Astrocyte of the spinal cord (primary cell): ENCODE measurements around the gene RWDD1.

Source experiments
- DNase-seq: peaks from one replicate; pipeline ENCODE4 v3.0.0; 2011; ENCODE audit warnings: low read depth, low spot score
- H3K4me3 ChIP-seq: 2 replicates; pipeline ENCODE4 v1.5.1; 2011; ENCODE audit warnings: low read depth, mild to moderate bottlenecking, low read length, moderate library complexity
- CTCF ChIP-seq: IDR thresholded peaks from 2 replicates; pipeline ENCODE4 v1.5.1; 2012; ENCODE audit warnings: low read depth, mild to moderate bottlenecking, low read length, inconsistent platforms
- in situ Hi-C: cut with HindIII; loops from 2 replicates; pipeline ENCODE4 v1.10.0; 2017; ENCODE audit warnings: low sequenced_read_pairs

Gene RWDD1

GRCh38 chr6:116530436-116530835 lies 40.9 kb upstream of the RWDD1 start:
- DNase-seq: peak; percentile 53
- H3K4me3 ChIP-seq: no peak overlapping the region
- in situ Hi-C loops: no loop called here
- TF ChIP-seq CTCF: no peak

- no peak overlapping the region for H3K4me3 ChIP-seq
- DNase-seq: peak; percentile 81
- in situ Hi-C loops: no loop called here
- peak; percentile 72 for TF ChIP-seq CTCF
Observed at GRCh38 chr6:116531675-116532570, 39.4 kb upstream of the RWDD1 start.

GRCh38 chr6:116533233-116533957 lies 37.9 kb upstream of the RWDD1 start:
- in situ Hi-C loops: no loop called here
- no peak overlapping the region for H3K4me3 ChIP-seq
- peak; percentile 16 for TF ChIP-seq CTCF
- DNase-seq: no peak

- TF ChIP-seq CTCF: no peak
- in situ Hi-C loops: no loop called here
- no peak overlapping the region for H3K4me3 ChIP-seq
- DNase-seq: no peak
Observed at GRCh38 chr6:116535109-116535508, 36.2 kb upstream of the RWDD1 start.

GRCh38 chr6:116536216-116536621 lies 35.1 kb upstream of the RWDD1 start:
- DNase-seq: peak; percentile 70
- in situ Hi-C loops: no loop called here
- peak; percentile 62 for TF ChIP-seq CTCF
- no peak overlapping the region for H3K4me3 ChIP-seq

- TF ChIP-seq CTCF: no peak
- no peak overlapping the region for H3K4me3 ChIP-seq
- in situ Hi-C loops: no loop called here
- DNase-seq: no peak
Observed at GRCh38 chr6:116542426-116542825, 28.9 kb upstream of the RWDD1 start.
